Central memory CD4-positive, alpha-beta T cell (primary cell): ENCODE data around the gene ENG.
"Not testable (repeated sequence)": the region's sequence is repeated elsewhere in the genome, so short reads cannot be mapped to it uniquely, and the experiment has no call there.

Experiments
- DNase-seq: peaks from one replicate; pipeline ENCODE4 v3.0.0; 2022
- total RNA-seq, 3 experiments: gene quantifications; one replicate each; lab custom pipeline; 2026; lab: John Stamatoyannopoulos, UW

The ENG gene
- 3.7 to 8.7 (median 5.8) reads per million in 3 experiments for total RNA-seq

- no peak for DNase-seq
Observed at GRCh38 chr9:127854184-127854806, at the start of gene ENG. Gene ENG (minus strand): TSS chr9:127854658. CDS start chr9:127854355, 303 bp downstream.

GRCh38 chr9:127903557-127904475 is 49.4 kb upstream of the ENG start:
- DNase-seq, result peak; percentile 54

DNA sequence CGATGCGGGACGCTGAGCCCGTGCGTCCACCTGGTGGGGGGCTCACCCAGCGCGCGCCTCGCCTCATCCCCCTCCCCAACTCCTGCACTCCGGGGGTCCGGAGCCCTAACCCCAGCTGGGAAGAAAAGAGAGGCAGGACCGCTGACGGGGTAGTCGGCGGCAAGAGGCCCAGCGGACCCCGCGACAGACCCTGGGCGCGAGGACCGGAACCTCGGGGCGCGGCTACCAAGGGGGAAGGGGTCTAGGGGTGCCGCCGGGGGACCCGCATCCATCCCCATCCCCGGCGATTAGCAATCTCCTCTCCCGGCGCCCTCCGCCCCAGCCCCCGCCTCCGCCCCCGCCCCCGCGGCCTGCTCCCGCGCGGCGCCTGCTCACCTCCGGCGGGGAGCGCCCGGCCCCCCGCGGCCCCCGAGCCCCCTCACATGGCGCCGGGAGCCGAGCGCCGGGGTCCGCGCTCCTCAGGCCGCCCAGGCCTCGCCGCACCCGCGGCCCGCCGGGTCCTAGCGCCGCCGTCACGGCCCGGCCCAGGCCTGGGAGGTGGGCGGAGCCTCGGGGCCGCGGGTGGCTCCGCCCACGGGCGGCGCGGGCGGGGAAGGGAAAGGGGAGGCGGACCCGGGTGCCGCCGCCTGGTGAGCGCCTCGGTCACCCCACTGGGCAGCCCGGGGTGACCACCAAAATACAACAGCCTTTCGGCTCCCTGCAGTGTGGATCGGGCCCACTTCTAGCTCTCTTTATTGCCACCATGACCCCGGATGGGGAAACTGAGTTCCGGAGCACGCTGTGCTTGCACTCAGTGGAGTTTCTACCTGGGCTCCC is 44.9 kb upstream of the ENG start, which contains the start of gene ST6GALNAC6:
ST6GALNAC6 (minus strand) TSS at position 476 of the 816 bp plus-strand sequence. CDS start 1,622 bp downstream, outside the sequence.
- peak; percentile 58 for DNase-seq

DNA sequence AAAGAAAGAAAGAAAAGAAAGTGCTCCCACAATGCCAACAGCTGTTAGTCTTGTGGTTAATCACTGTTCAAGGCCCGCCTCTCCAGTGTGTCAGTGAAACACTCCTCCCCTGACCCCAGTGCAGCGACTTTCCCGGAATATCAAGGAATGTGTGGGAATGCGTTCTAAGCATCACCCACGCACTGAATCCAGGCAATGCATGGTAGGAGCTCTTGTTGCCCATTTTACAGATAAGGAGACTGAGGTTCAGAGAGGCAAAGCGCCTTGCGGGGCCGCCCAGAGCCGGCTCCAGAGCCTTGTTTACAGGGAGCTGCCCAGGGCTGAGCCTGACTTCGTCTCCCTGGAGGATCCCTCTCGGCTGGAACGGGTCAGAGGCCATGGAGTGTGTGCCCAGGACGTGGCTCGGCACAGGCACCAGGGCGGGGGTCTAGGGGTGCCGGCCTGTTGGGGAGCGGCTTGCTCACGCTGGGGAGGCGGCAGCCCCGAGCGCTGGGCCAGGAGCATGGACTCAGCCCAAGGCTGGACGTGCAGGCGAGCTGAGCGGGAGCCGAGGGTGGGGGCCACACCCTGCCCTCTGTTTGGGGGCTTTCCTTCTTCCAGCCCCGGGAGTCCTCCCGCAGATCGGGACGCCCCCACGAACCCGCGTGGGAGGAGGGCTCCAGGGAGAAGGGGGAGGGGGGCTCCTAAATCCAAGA is 44.1 kb upstream of the ENG start:
- DNase-seq, result no peak

DNA sequence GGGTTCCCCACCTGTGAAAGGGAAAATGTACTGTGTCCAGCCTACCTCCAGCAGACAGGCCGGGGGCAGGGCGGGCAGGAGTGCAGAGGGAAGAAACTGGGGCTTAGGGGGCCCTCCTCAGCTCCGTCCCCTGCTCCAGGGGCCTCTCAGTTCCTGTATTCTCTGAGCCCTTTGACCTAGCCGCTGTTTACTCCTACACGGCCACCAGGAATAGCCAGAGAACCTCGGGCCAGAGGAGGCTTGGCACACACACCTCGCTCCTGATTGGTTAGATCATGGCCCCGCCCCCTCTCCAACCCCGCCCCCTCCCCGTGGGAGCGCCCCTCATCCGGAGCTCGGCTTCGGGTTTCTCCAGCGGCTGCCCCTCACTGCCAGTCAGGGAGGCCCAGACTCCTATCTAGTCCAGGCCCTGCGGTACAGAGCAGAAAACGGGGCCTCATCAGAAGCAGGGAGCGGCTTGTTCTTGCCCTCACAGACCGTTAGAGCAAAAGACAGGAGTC is 42.8 kb upstream of the ENG start:
- DNase-seq, result no peak

- no peak for DNase-seq
Observed at GRCh38 chr9:127896395-127897192, 42.1 kb upstream of the ENG start.

DNA sequence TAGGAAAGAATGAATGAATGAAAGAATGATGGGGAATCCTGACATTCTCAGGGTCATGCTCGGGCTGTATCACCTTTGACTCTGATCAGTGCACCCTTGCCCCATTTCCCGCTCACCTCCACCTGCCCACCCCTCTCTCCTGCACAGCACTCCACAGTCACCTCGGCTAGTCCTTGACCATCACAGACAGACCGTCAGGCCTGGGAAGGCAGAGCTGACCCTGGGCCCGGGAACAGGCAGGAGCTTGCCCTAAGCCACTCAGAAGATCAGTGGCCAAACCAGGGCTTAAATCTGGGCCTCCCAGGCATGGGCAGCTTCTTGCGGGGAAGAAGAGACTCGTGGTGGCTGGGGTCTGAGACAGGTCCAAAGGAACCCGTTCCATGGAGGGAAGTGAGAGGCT is 41.4 kb upstream of the ENG start:
- DNase-seq, result no peak

- no peak for DNase-seq
Observed at GRCh38 chr9:127893392-127893791, 38.9 kb upstream of the ENG start.

DNA sequence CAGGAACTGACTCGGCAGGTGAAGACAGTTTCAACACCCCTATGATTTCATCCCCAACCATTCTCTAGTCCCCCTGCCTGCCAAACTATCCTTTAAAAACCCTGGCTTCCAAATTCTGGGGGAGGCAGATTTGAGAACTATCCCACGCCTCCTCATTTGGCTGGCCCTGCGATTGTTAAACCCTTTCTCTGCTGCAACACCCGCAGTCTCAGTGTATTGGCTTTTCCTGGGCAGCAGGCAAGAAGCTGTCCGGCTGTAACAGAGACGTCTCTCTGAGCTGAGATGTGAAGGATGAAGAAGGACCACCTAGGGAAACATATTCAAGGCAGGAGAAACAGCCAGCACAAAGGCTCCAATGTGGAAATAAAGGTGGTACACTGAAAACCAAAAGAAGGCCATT is 38.4 kb upstream of the ENG start:
- DNase-seq, result no peak

DNA sequence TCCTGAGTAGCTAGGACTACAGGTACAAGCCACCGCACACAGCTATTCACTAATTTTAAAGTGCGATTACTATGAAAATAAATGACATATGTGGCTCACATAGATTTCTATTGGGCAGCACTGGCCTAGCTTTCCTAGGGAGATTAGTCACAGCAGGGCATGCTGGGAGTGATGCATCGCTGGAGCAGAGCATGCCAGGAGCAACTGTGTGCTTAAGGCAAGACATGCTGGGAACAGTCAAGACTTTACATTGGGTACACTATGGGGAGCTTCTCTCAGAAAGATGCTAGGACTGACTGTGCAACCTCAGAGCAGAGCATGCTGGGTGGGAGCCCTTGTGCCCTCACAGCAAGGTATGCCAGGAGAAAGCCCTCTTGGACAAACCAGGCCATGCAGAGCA is 35.6 kb upstream of the ENG start:
- DNase-seq, result no peak

DNA sequence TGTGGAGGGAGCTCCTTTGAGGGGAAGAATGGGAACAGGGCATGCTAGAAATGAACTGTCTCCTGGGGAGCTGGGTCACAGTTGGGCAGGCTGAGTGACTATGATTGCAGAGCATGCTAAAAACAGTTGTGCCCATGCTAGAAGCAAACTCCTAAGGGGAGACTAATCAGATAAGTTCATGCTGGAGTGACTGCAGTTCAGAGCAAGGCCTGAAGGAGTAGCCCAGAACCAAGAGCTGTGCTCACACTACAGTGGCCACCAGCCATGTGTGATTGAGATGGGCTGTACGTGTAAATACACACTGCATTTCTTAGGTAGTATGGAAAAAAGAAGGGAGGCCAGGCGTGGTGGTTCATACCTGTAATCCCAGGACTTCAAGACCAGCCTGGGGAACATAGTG is 33.3 kb upstream of the ENG start:
- no peak for DNase-seq

- DNase-seq, result no peak
Observed at GRCh38 chr9:127886401-127886972, 32.0 kb upstream of the ENG start.

DNA sequence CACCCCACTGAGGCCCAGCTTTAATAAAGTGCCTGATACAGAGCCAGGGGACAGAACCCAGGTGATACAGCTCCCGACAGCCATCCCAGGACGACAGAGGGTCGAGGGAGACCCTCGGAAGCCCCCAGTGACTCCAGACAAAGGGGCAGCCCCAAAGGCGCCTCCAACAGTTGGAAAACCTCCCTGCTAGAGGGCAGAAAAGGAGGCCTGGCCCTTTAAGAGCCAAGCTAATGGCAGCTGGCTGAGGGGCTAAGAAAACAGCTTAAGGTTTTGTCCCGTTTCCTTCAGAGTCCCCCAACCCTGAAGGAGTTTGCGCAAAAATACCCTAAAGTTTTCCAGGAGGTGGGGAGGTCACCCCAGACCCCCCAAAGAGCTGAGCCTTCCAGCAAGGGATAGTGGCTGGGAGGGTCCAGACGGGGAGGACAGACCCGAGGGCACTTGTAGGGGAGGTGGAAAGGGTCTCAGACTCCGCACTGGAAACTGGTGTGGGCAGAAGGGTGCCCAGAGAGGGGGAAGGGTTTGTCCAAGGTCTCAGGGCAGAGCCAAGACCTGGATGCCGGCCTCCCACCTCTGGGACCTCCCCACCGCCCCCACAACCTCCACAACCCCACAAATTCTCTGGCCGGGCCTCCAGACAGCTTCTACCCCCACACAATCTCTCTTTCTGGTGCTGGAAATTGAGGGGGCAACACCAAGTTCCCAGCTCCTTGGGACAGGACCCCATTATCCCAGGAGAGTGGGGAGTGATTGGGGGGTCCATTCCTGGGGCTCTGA is 31.2 kb upstream of the ENG start:
- DNase-seq, result no peak

GRCh38 chr9:127884976-127885490 is 30.6 kb upstream of the ENG start:
- no peak for DNase-seq

GRCh38 chr9:127884427-127884911 is 30.0 kb upstream of the ENG start:
- DNase-seq, result no peak

GRCh38 chr9:127883959-127884358 is 29.5 kb upstream of the ENG start:
- DNase-seq, result no peak

- DNase-seq, result not testable (repeated sequence)
Observed at GRCh38 chr9:127881715-127882114, 27.3 kb upstream of the ENG start.

- DNase-seq, result no peak
Observed at GRCh38 chr9:127880143-127880542, 25.7 kb upstream of the ENG start.

GRCh38 chr9:127878652-127879390 is 24.4 kb upstream of the ENG start:
- DNase-seq, result no peak
